ENCODE results near the gene CLDN3. TPM values are rescaled to one million over a fixed set of nuclear protein-coding genes. Genes with fewer than 3 reads are reported as not detected.

CLDN3 gene
- total RNA-seq, 1 experiment from 2014 or later, result not detected

- DNase-seq, result no peak
- no peak overlapping the region for H3K4me2 ChIP-seq (ENCODE audit: low read depth, low read length, poor library complexity, severe bottlenecking)
These were observed 1.2 kb downstream of the CLDN3 start for GRCh38 chr7:73768641-73769480.

GRCh38 chr7:73766556-73767229, 3.4 kb downstream of the CLDN3 start:
- no peaks in the 10 kb centered on the region for H4K20me1 ChIP-seq (ENCODE audit: insufficient read depth, low read depth, low read length)
- no peak overlapping the region for H3K4me2 ChIP-seq (ENCODE audit: low read depth, low read length, poor library complexity, severe bottlenecking)
- no peaks in the 10 kb centered on the region for H3K4me1 ChIP-seq (ENCODE audit: low read length)
- H3K4me3 ChIP-seq (ENCODE audit: low read length), result no peak overlapping the region
- no peaks in the 10 kb centered on the region for H3K9me2 ChIP-seq (replicated peaks; ENCODE audit: insufficient read depth, low read length)
- no peak for DNase-seq
- no peak overlapping the region for H3K27ac ChIP-seq (ENCODE audit: low read length)
- H3K27me3 ChIP-seq (ENCODE audit: low read length), result no peaks in the 10 kb centered on the region
- H3K79me2 ChIP-seq (ENCODE audit: low read length), result no peaks in the 10 kb centered on the region
- no peaks in the 10 kb centered on the region for H3K36me3 ChIP-seq (ENCODE audit: insufficient read depth, low read length)
- no peak overlapping the region for H3K9ac ChIP-seq (ENCODE audit: low read length)
- no peak overlapping the region for H2AFZ ChIP-seq (ENCODE audit: low read length)
- no peaks in the 10 kb centered on the region for H3K9me3 ChIP-seq (ENCODE audit: low read length)

More at GRCh38 chr7:73768641-73769480, 1.2 kb downstream of the CLDN3 start:
- no peak overlapping the region for H3K4me3 ChIP-seq (ENCODE audit: low read length)
- H3K36me3 ChIP-seq (ENCODE audit: insufficient read depth, low read length), result no peaks in the 10 kb centered on the region
- no peak overlapping the region for H2AFZ ChIP-seq (ENCODE audit: low read length)
- H3K27ac ChIP-seq (ENCODE audit: low read length), result no peak overlapping the region
- H3K9me3 ChIP-seq (ENCODE audit: low read length), result no peaks in the 10 kb centered on the region
- no peaks in the 10 kb centered on the region for H3K4me1 ChIP-seq (ENCODE audit: low read length)
- no peaks in the 10 kb centered on the region for H3K79me2 ChIP-seq (ENCODE audit: low read length)
- H3K9ac ChIP-seq (ENCODE audit: low read length), result no peak overlapping the region
- no peaks in the 10 kb centered on the region for H3K9me2 ChIP-seq (replicated peaks; ENCODE audit: insufficient read depth, low read length)
- no peaks in the 10 kb centered on the region for H3K27me3 ChIP-seq (ENCODE audit: low read length)
- H4K20me1 ChIP-seq (ENCODE audit: insufficient read depth, low read depth, low read length), result no peaks in the 10 kb centered on the region

- Histone ChIP-seq H3K27ac (ENCODE audit: low read length) (no peak overlapping the region), H3K9me3 (ENCODE audit: low read length) (no peaks in the 10 kb centered on the region)
These were observed 7.4 kb downstream of the CLDN3 start for GRCh38 chr7:73762659-73762999.

GRCh38 chr7:73761854-73762658, 8.0 kb downstream of the CLDN3 start:
- Histone ChIP-seq H3K27me3 (ENCODE audit: low read length) (no peaks in the 10 kb centered on the region), H3K4me2 (ENCODE audit: low read depth, low read length, poor library complexity, severe bottlenecking) (no peak overlapping the region), H3K9ac (ENCODE audit: low read length) (no peak overlapping the region), H3K9me3 (ENCODE audit: low read length) (no peaks in the 10 kb centered on the region), H3K79me2 (ENCODE audit: low read length) (no peaks in the 10 kb centered on the region), H3K4me1 (ENCODE audit: low read length) (no peaks in the 10 kb centered on the region), H3K36me3 (ENCODE audit: insufficient read depth, low read length) (no peaks in the 10 kb centered on the region), H3K9me2 (replicated peaks; ENCODE audit: insufficient read depth, low read length) (no peaks in the 10 kb centered on the region), H3K27ac (ENCODE audit: low read length) (no peak overlapping the region), H3K4me3 (ENCODE audit: low read length) (no peak overlapping the region), H4K20me1 (ENCODE audit: insufficient read depth, low read depth, low read length) (no peaks in the 10 kb centered on the region), H2AFZ (ENCODE audit: low read length) (no peak overlapping the region)
- DNase-seq, result no peak

More at GRCh38 chr7:73762659-73762999, 7.4 kb downstream of the CLDN3 start:
- H4K20me1 ChIP-seq (ENCODE audit: insufficient read depth, low read depth, low read length), result no peaks in the 10 kb centered on the region
- no peaks in the 10 kb centered on the region for H3K36me3 ChIP-seq (ENCODE audit: insufficient read depth, low read length)
- no peaks in the 10 kb centered on the region for H3K27me3 ChIP-seq (ENCODE audit: low read length)
- H3K79me2 ChIP-seq (ENCODE audit: low read length), result no peaks in the 10 kb centered on the region
- no peak overlapping the region for H2AFZ ChIP-seq (ENCODE audit: low read length)
- no peaks in the 10 kb centered on the region for H3K9me2 ChIP-seq (replicated peaks; ENCODE audit: insufficient read depth, low read length)
- no peak overlapping the region for H3K4me3 ChIP-seq (ENCODE audit: low read length)
- no peak overlapping the region for H3K9ac ChIP-seq (ENCODE audit: low read length)
- no peaks in the 10 kb centered on the region for H3K4me1 ChIP-seq (ENCODE audit: low read length)
- no peak for DNase-seq
- H3K4me2 ChIP-seq (ENCODE audit: low read depth, low read length, poor library complexity, severe bottlenecking), result no peak overlapping the region

GRCh38 chr7:73758581-73759138, 11.4 kb downstream of the CLDN3 start:
- H3K9me2 ChIP-seq (replicated peaks; ENCODE audit: insufficient read depth, low read length), result no peaks in the 10 kb centered on the region
- H3K9ac ChIP-seq (ENCODE audit: low read length), result no peak overlapping the region
- no peak for DNase-seq
- H3K79me2 ChIP-seq (ENCODE audit: low read length), result no peaks in the 10 kb centered on the region
- no peaks in the 10 kb centered on the region for H3K4me1 ChIP-seq (ENCODE audit: low read length)
- H4K20me1 ChIP-seq (ENCODE audit: insufficient read depth, low read depth, low read length), result no peaks in the 10 kb centered on the region
- no peaks in the 10 kb centered on the region for H3K36me3 ChIP-seq (ENCODE audit: insufficient read depth, low read length)
- no peaks in the 10 kb centered on the region for H3K27me3 ChIP-seq (ENCODE audit: low read length)
- no peak overlapping the region for H3K27ac ChIP-seq (ENCODE audit: low read length)
- no peak overlapping the region for H3K4me2 ChIP-seq (ENCODE audit: low read depth, low read length, poor library complexity, severe bottlenecking)
- no peak overlapping the region for H2AFZ ChIP-seq (ENCODE audit: low read length)
- H3K9me3 ChIP-seq (ENCODE audit: low read length), result no peaks in the 10 kb centered on the region
- no peak overlapping the region for H3K4me3 ChIP-seq (ENCODE audit: low read length)

GRCh38 chr7:73749931-73750776, 19.9 kb downstream of the CLDN3 start:
- no peak overlapping the region for H3K9ac ChIP-seq (ENCODE audit: low read length)
- no peak overlapping the region for H2AFZ ChIP-seq (ENCODE audit: low read length)
- no peak overlapping the region for H3K4me2 ChIP-seq (ENCODE audit: low read depth, low read length, poor library complexity, severe bottlenecking)
- H3K36me3 ChIP-seq (ENCODE audit: insufficient read depth, low read length), result no peaks in the 10 kb centered on the region
- H3K9me2 ChIP-seq (replicated peaks; ENCODE audit: insufficient read depth, low read length), result no peaks in the 10 kb centered on the region
- H3K9me3 ChIP-seq (ENCODE audit: low read length), result no peaks in the 10 kb centered on the region
- H3K4me3 ChIP-seq (ENCODE audit: low read length), result no peak overlapping the region
- H3K79me2 ChIP-seq (ENCODE audit: low read length), result no peaks in the 10 kb centered on the region
- no peaks in the 10 kb centered on the region for H3K27me3 ChIP-seq (ENCODE audit: low read length)
- no peak overlapping the region for H3K27ac ChIP-seq (ENCODE audit: low read length)
- H3K4me1 ChIP-seq (ENCODE audit: low read length), result no peaks in the 10 kb centered on the region
- DNase-seq, result no peak
- no peaks in the 10 kb centered on the region for H4K20me1 ChIP-seq (ENCODE audit: insufficient read depth, low read depth, low read length)

- no peak overlapping the region for H2AFZ ChIP-seq (ENCODE audit: low read length)
- H3K4me2 ChIP-seq (ENCODE audit: low read depth, low read length, poor library complexity, severe bottlenecking), result no peak overlapping the region
- DNase-seq, result no peak
- H4K20me1 ChIP-seq (ENCODE audit: insufficient read depth, low read depth, low read length), result no peaks in the 10 kb centered on the region
- no peak overlapping the region for H3K4me3 ChIP-seq (ENCODE audit: low read length)
- H3K4me1 ChIP-seq (ENCODE audit: low read length), result no peaks in the 10 kb centered on the region
- H3K9me3 ChIP-seq (ENCODE audit: low read length), result no peaks in the 10 kb centered on the region
- H3K27me3 ChIP-seq (ENCODE audit: low read length), result no peaks in the 10 kb centered on the region
- H3K9me2 ChIP-seq (replicated peaks; ENCODE audit: insufficient read depth, low read length), result no peaks in the 10 kb centered on the region
- H3K79me2 ChIP-seq (ENCODE audit: low read length), result no peaks in the 10 kb centered on the region
- no peaks in the 10 kb centered on the region for H3K36me3 ChIP-seq (ENCODE audit: insufficient read depth, low read length)
- H3K27ac ChIP-seq (ENCODE audit: low read length), result no peak overlapping the region
- H3K9ac ChIP-seq (ENCODE audit: low read length), result no peak overlapping the region
These were observed 23.7 kb downstream of the CLDN3 start for GRCh38 chr7:73746378-73746777.
